ENCODE results near the gene ELAVL3.
"Not testable (repeated sequence)": the region's sequence is repeated elsewhere in the genome, so short reads cannot be mapped to it uniquely, and the experiment has no call there.

The ELAVL3 gene

GRCh38 chr19:11423164-11423790 is 57.6 kb downstream of the ELAVL3 start:
- Mint-ChIP-seq H3K27me3 (ENCODE audit: low read depth) (peaks cover 51% of the 10 kb centered on the region), H3K4me3 (peak overlapping the region; percentile 76), H3K4me1 (ENCODE audit: low read depth) (peaks cover 18% of the 10 kb centered on the region), H3K36me3 (ENCODE audit: low read depth) (no peaks in the 10 kb centered on the region), H3K27ac (no peak overlapping the region), H3K9me3 (peaks cover 4% of the 10 kb centered on the region)
- DNase-seq (ENCODE audit: low spot score) = no peak

- no peak overlapping the region for H3K27ac Mint-ChIP-seq
- H3K4me1 Mint-ChIP-seq (ENCODE audit: low read depth) = peaks cover 18% of the 10 kb centered on the region
- H3K4me3 Mint-ChIP-seq = peak overlapping the region; percentile 76
- H3K9me3 Mint-ChIP-seq = peaks cover 4% of the 10 kb centered on the region
- peaks cover 59% of the 10 kb centered on the region for H3K27me3 Mint-ChIP-seq (ENCODE audit: low read depth)
- no peaks in the 10 kb centered on the region for H3K36me3 Mint-ChIP-seq (ENCODE audit: low read depth)
- peak; percentile 74 for DNase-seq (ENCODE audit: low spot score)
Measured at GRCh38 chr19:11422163-11423065, 58.4 kb downstream of the ELAVL3 start.

GRCh38 chr19:11421371-11422098 is 59.3 kb downstream of the ELAVL3 start:
- DNase-seq (ENCODE audit: low spot score) = peak; percentile 26
- peaks cover 18% of the 10 kb centered on the region for H3K4me1 Mint-ChIP-seq (ENCODE audit: low read depth)
- no peaks in the 10 kb centered on the region for H3K36me3 Mint-ChIP-seq (ENCODE audit: low read depth)
- H3K4me3 Mint-ChIP-seq = peak overlapping the region; percentile 55
- H3K27ac Mint-ChIP-seq = no peak overlapping the region
- H3K9me3 Mint-ChIP-seq = peaks cover 4% of the 10 kb centered on the region
- peaks cover 67% of the 10 kb centered on the region for H3K27me3 Mint-ChIP-seq (ENCODE audit: low read depth)

GRCh38 chr19:11420429-11421370 is 60.1 kb downstream of the ELAVL3 start:
- peak overlapping the region; percentile 63 for H3K4me3 Mint-ChIP-seq
- peaks cover 71% of the 10 kb centered on the region for H3K27me3 Mint-ChIP-seq (ENCODE audit: low read depth)
- H3K27ac Mint-ChIP-seq = no peak overlapping the region
- no peak for DNase-seq (ENCODE audit: low spot score)
- H3K9me3 Mint-ChIP-seq = peaks cover 4% of the 10 kb centered on the region
- no peaks in the 10 kb centered on the region for H3K36me3 Mint-ChIP-seq (ENCODE audit: low read depth)
- H3K4me1 Mint-ChIP-seq (ENCODE audit: low read depth) = peaks cover 18% of the 10 kb centered on the region

GRCh38 chr19:11418549-11419506 is 62.0 kb downstream of the ELAVL3 start, which contains the start of gene RGL3:
RGL3 (minus strand) TSS chr19:11419314; CDS start chr19:11419278, 36 bp downstream.
- H3K4me3 Mint-ChIP-seq = peak within 1 kb of the TSS; percentile 63

GRCh38 chr19:11418094-11418548 is 62.7 kb downstream of the ELAVL3 start:
- Mint-ChIP-seq H3K4me3 (no peak overlapping the region), H3K9me3 (no peaks in the 10 kb centered on the region), H3K27me3 (ENCODE audit: low read depth) (peaks cover 67% of the 10 kb centered on the region), H3K4me1 (ENCODE audit: low read depth) (peaks cover 12% of the 10 kb centered on the region), H3K36me3 (ENCODE audit: low read depth) (no peaks in the 10 kb centered on the region), H3K27ac (no peak overlapping the region)
- DNase-seq (ENCODE audit: low spot score) = no peak

More at GRCh38 chr19:11418549-11419506, 62.0 kb downstream of the ELAVL3 start, which contains the start of gene RGL3:
- H3K36me3 Mint-ChIP-seq (ENCODE audit: low read depth) = no peaks in the 10 kb centered on the region
- H3K27ac Mint-ChIP-seq = no peak within 1 kb of the TSS
- DNase-seq (ENCODE audit: low spot score) = no peak
- peaks cover 74% of the 10 kb centered on the region for H3K27me3 Mint-ChIP-seq (ENCODE audit: low read depth)
- H3K4me1 Mint-ChIP-seq (ENCODE audit: low read depth) = peaks cover 17% of the 10 kb centered on the region
- no peaks in the 10 kb centered on the region for H3K9me3 Mint-ChIP-seq

- DNase-seq (ENCODE audit: low spot score) = no peak
- H3K4me3 Mint-ChIP-seq = no peak overlapping the region
- peaks cover 55% of the 10 kb centered on the region for H3K27me3 Mint-ChIP-seq (ENCODE audit: low read depth)
- no peaks in the 10 kb centered on the region for H3K9me3 Mint-ChIP-seq
- no peak overlapping the region for H3K27ac Mint-ChIP-seq
- no peaks in the 10 kb centered on the region for H3K36me3 Mint-ChIP-seq (ENCODE audit: low read depth)
- peaks cover 7% of the 10 kb centered on the region for H3K4me1 Mint-ChIP-seq (ENCODE audit: low read depth)
Measured at GRCh38 chr19:11416346-11417052, 64.3 kb downstream of the ELAVL3 start.

- no peak overlapping the region for H3K27ac Mint-ChIP-seq
- H3K27me3 Mint-ChIP-seq (ENCODE audit: low read depth) = peaks cover 37% of the 10 kb centered on the region
- no peaks in the 10 kb centered on the region for H3K36me3 Mint-ChIP-seq (ENCODE audit: low read depth)
- H3K9me3 Mint-ChIP-seq = no peaks in the 10 kb centered on the region
- no peak for DNase-seq (ENCODE audit: low spot score)
- no peaks in the 10 kb centered on the region for H3K4me1 Mint-ChIP-seq (ENCODE audit: low read depth)
- no peak overlapping the region for H3K4me3 Mint-ChIP-seq
Measured at GRCh38 chr19:11414544-11414943, 66.3 kb downstream of the ELAVL3 start.

- H3K9me3 Mint-ChIP-seq = no peaks in the 10 kb centered on the region
- no peak overlapping the region for H3K4me3 Mint-ChIP-seq
- no peaks in the 10 kb centered on the region for H3K36me3 Mint-ChIP-seq (ENCODE audit: low read depth)
- H3K4me1 Mint-ChIP-seq (ENCODE audit: low read depth) = no peaks in the 10 kb centered on the region
- no peak overlapping the region for H3K27ac Mint-ChIP-seq
- DNase-seq (ENCODE audit: low spot score) = no peak
- peaks cover 9% of the 10 kb centered on the region for H3K27me3 Mint-ChIP-seq (ENCODE audit: low read depth)
Measured at GRCh38 chr19:11410682-11411081, 70.2 kb downstream of the ELAVL3 start.

GRCh38 chr19:11408591-11408990 is 72.3 kb downstream of the ELAVL3 start:
- Mint-ChIP-seq H3K27me3 (ENCODE audit: low read depth) (peaks cover 3% of the 10 kb centered on the region), H3K9me3 (no peaks in the 10 kb centered on the region), H3K36me3 (ENCODE audit: low read depth) (no peaks in the 10 kb centered on the region), H3K4me3 (no peak overlapping the region), H3K27ac (no peak overlapping the region), H3K4me1 (ENCODE audit: low read depth) (no peaks in the 10 kb centered on the region)
- DNase-seq (ENCODE audit: low spot score) = no peak

- not testable (repeated sequence) for DNase-seq (ENCODE audit: low spot score); H3K27ac Mint-ChIP-seq; H3K9me3 Mint-ChIP-seq; H3K36me3 Mint-ChIP-seq (ENCODE audit: low read depth); H3K4me1 Mint-ChIP-seq (ENCODE audit: low read depth); H3K27me3 Mint-ChIP-seq (ENCODE audit: low read depth); H3K4me3 Mint-ChIP-seq
Measured at GRCh38 chr19:11406703-11407236, 74.1 kb downstream of the ELAVL3 start.

All from T-helper 2 cell treated with Interferon-gamma antibody and Interleukin-4, amounts not matched to agents 5 μg/mL and 100 μg/mL, for 36 hours (primary cell).